GM11168 (cell line): ENCODE data around the gene TFF1.
"Not testable (repeated sequence)": the region's sequence is repeated elsewhere in the genome, so short reads cannot be mapped to it uniquely, and the experiment has no call there.

Experiments used
- in situ Hi-C: fragments of 300-500 bp; cut with MboI; formaldehyde crosslinking; loops from one replicate; pipeline ENCODE4 v1.12.0; 2022; ENCODE audit warnings: low sequenced_read_pairs; ENCODE audit not compliant: unreplicated experiment

The TFF1 gene

DNA sequence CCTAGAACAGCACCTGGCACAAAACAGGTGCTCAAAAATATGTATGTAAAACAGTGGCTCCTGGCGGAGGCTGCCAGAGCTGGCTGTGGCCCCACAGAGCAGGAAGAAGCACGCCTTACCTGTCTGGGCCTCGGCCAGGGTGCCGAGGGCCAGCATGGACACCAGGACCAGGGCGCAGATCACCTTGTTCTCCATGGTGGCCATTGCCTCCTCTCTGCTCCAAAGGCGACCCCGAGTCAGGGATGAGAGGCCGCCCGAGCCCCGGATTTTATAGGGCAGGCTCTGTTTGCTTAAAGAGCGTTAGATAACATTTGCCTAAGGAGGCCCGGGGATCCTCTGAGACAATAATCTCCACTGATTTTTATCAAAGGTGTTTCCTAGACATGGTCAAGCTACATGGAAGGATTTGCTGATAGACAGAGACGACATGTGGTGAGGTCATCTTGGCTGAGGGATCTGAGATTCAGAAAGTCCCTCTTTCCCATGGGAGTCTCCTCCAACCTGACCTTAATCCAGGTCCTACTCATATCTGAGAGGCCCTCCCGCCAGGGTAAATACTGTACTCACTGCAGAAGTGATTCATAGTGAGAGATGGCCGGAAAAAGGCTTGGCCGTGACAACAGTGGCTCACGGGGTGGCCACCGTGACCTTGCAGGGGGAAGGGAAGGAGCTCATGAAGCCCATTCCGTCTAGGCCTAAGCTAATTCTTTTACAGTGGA, at the start of gene TFF1:
TFF1 (minus strand) TSS at position 244 of the 719 bp plus-strand sequence; CDS start at position 204, 40 bp downstream.
- in situ Hi-C loops: no loop called here

DNA sequence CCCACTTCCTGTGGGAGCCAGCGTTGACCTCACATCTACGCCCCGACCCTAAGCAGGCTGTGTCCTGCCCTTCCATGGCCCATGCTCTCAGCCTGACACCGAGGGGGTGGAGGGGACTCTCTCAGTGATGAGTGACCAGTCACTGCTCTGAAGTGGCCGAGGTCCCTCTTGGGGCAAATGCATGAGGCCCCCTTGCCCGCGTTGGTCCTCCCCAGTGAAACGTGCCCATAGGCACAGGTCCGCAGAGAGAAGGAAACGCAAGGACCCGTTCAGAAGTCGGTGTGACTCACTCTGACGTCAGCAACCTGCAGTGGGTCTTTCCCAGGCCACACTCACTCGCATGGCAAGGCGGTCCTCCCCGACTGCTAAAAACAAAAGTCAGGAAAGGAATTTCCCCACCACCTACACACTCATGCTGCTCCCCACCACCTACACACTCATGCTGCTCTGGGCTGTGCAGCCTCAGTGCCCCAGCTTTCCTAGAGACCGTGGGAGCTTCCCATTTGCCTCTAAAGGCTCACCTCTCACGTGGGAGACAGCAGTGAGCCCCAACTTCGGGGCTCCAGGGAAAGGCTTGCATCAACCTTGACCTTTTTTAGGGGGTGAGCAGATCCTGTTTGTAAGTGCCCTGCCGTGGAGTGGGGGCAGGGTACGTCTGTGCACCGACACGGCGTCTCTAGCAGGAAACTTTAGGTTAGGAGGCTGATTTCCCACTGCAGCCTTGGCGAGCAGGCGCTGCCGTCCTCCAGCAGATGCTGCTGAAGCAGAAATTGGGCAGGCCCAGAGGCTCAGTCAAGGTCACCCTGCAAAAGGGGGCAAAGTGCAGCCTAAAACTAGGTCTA, 48.8 kb upstream of the TFF1 start:
- in situ Hi-C loops: no loop called here

- in situ Hi-C loops: no loop called here
These were observed 48.2 kb upstream of the TFF1 start for GRCh38 chr21:42414553-42414927.

- in situ Hi-C loops: no loop called here
These were observed 47.7 kb upstream of the TFF1 start for GRCh38 chr21:42414066-42414465.

- in situ Hi-C loops: no loop called here
These were observed 47.2 kb upstream of the TFF1 start for GRCh38 chr21:42413500-42413899.

DNA sequence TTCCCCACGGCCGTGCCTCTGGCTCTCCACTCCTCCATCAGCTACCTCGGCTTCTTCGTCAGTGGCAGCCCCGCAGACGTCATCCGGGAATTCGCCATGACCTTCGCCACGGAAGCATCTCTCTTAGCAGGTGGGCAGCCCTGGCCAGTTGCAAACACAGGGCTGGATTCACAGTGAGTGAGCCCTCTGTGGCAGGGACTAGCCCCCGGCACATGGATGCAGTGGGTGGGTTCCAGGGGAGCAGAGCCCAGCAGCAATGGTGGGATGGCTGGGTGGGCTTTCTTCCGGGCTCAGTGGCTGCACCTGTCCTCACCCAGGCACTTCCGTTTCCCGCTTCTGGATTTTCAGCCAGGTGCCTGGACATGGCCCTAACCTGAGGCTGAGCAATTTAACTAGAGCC, 46.8 kb upstream of the TFF1 start:
- in situ Hi-C loops: no loop called here

GRCh38 chr21:42412636-42412933, 46.2 kb upstream of the TFF1 start:
- in situ Hi-C loops: no loop called here

DNA sequence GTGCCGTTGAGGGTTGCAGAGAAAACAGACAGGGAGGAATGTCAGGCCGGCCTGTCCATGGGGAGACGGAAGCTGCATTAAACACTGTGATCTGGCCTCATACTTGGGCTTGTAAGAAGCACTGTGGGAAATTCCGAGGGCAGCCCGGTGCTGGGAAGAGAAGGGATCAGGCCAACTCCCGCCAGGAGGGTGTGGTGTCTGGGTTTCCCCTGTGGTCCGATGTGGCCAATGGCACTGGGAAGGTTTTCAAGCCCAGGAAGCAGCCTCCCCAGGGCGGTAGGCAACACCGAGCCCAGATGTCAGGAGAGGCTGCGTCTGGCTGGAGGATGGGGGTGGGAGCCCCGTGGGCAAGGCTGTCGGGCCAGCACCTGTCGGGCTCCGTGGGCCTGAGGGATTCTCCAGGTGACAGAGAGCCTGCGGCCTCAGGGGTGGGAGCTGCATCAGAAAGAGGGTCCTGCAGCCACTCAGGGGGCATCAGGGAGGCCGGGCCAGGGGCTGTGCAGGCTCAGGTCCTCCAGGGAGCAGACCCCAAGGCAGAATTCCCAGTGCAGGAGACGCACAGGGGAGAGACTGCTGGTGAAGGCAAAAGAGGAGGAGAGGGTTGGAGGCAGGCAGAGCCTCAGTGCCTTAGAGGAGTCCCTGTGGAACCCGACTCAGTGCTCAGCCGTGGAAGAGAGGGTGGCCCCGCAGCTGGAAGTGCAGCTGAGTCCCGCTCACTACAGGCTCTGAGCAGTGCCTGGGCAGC, 45.7 kb upstream of the TFF1 start:
- in situ Hi-C loops: no loop called here

DNA sequence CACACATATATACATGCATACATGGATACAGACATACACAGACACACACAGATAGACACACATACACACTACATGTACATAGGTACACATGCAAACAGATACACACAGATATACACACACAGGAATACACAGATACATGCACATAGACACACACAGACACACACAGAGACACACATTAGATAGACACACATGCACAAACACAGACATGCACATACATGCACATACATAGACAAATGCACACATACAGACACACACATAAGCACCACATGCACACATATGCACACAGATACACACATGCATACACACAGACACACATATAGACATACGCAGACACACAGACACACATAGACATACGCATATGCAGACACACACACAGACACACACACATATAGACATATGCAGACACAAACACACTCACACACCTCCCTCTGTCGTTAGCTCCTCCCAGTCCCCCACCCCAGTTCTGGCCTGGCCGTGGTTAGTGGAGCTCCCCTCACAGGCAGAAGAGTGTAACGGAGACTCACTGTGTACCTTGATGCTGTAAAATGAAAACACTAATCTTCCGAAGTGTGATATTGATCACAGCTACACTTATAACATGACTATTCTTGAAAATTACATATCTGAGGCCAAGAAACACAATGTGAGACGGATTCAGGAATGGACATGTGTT, 45.0 kb upstream of the TFF1 start:
- in situ Hi-C loops: no loop called here

DNA sequence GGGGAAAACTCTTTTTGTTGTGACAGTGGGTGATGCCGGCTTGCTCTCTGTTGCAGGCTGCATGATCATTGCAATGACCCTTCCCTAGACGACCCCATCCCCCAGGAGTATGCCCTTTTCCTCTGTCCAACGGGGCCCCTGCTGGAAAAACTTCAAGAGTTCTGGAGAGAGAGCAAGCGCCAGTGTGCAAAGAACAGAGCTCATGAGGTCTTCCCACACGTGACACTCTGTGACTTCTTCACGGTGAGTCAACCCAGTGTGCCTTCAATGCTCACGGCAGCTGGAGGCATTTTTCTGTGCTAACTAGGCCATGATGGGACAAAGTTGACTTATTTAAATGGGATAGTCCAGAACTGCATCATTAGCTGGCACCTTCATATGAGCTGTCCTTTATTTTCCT, 43.0 kb upstream of the TFF1 start:
- in situ Hi-C loops: no loop called here

DNA sequence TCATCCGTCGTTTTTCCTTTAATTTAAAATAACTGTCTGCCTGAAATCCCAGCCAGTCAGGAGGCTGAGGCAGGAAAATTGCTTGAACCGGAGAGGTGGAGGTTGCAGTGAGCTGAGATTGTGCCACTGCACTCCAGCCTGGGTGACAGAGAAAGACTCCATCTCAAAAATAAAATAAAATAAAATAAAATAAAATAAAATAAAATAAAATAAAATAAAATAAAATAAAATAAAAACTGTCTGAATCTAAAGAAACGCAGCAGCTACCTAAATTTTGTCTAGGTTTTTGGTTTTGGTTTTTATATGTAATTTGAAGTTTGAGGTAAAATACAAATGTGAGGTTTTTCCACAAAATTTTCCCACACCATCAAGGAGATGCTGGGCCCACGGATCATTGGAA, 42.4 kb upstream of the TFF1 start:
- in situ Hi-C loops: not testable (repeated sequence)

- in situ Hi-C loops: no loop called here
These were observed 41.1 kb upstream of the TFF1 start for GRCh38 chr21:42407476-42407875.

DNA sequence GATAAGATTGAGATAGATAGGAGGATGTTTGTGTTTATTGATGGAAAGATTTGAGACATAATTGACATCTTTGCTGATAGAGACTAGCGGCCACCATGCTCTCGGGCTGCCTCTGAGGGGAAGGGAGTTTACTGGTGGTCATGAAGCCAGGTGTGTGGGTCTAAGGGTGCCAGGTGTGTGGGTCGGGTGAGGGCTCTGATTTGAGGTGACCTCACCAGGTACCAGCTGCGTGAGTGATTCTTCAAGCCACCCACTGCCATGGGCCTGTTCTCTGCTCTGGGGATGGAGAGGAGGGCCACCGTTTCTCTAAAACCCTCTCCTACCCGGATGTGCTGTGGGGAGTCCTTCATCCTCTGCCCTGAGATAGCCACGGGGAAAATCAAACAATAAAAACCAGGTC, 40.5 kb upstream of the TFF1 start:
- in situ Hi-C loops: no loop called here

DNA sequence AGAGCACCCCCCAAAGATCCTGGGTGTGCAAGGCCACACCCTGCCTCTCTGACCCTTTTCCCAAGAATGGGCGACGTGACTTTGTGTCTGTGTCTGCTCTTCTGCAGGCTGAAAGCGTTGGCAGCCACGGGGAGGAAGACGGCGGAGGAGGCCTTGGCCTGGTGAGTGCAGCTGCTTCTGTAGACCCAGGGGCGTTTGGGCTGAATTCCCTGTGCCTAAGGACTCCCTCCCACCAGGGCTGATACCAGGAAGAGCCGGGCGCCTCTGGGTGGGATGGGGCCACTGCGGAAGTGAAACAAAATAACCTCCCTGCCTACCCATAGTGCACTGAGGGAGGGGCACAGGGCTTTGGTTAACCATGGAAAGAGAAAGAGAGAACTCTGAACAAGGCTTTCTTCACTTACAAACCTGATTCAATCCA, 39.9 kb upstream of the TFF1 start:
- in situ Hi-C loops: no loop called here

- in situ Hi-C loops: no loop called here
These were observed 39.0 kb upstream of the TFF1 start for GRCh38 chr21:42405064-42406013.

DNA sequence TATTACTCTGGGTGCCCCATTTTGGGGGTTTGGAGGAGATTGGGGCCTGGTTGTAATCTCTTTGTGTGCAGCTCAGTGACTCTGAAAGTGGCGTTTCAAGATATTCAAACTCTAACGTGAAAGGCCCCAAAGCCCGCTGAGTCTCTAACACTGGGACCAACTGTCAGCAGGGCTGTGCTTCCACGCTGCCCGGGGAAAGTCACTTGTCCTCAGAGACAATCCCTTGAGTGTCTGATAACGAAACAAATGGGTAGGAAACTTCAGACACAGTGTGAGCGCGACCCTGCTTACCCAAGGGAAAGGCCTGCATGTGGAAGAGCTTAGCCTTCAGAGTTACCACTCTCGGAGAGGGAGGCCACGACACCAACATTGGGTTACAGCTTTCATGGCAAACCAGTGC, 38.2 kb upstream of the TFF1 start:
- in situ Hi-C loops: no loop called here

GRCh38 chr21:42403611-42404231, 37.4 kb upstream of the TFF1 start, which contains the start of gene UBASH3A:
UBASH3A (plus strand) TSS chr21:42403902; CDS start chr21:42403946, 44 bp downstream.
- in situ Hi-C loops: no loop called here

DNA sequence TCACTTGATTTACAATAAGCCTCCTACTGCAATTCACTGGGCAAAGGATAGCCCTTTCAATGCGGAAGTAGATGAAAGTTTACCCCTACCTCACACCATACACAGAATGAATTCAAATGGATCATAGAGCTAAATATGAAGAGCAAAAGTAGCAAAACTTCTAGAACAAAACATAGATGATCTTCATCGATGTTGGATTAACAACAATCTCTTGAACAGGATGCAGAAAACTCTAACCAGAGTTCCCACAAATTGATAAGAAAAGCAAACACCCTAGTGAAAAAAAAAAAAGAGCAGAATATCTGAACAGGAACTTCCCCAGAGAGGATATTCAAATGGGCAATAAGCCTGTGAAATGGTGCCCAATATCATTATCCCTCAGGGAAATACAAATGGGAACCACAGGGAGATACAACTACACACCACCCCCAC, 35.5 kb upstream of the TFF1 start:
- in situ Hi-C loops: no loop called here

GRCh38 chr21:42401154-42401553, 34.8 kb upstream of the TFF1 start:
- in situ Hi-C loops: no loop called here
